Measurements from ENCODE around the gene PCDH9.

Gene PCDH9

GRCh38 chr13:66323745-66324347 is 906.3 kb downstream of the PCDH9 start:
- no peak overlapping the region for H3K4me3 ChIP-seq (replicated peaks; ENCODE audit: low read depth, low read length)
- no peak for DNase-seq (ENCODE audit: extremely low read depth, low read depth)
- TF ChIP-seq CTCF (IDR thresholded peaks at IDR 0.05; ENCODE audit: low read depth, low read length, missing control alignments), result no peak

- no peak overlapping the region for H3K4me3 ChIP-seq (replicated peaks; ENCODE audit: low read depth, low read length)
- TF ChIP-seq CTCF (IDR thresholded peaks at IDR 0.05; ENCODE audit: low read depth, low read length, missing control alignments), result no peak
- no peak for DNase-seq (ENCODE audit: extremely low read depth, low read depth)
Observed at GRCh38 chr13:66322936-66323335, 907.2 kb downstream of the PCDH9 start.

GRCh38 chr13:66322193-66322740 is 907.9 kb downstream of the PCDH9 start:
- no peak for DNase-seq (ENCODE audit: extremely low read depth, low read depth)
- no peak overlapping the region for H3K4me3 ChIP-seq (replicated peaks; ENCODE audit: low read depth, low read length)
- no peak for TF ChIP-seq CTCF (IDR thresholded peaks at IDR 0.05; ENCODE audit: low read depth, low read length, missing control alignments)

GRCh38 chr13:66314911-66315310 is 915.2 kb downstream of the PCDH9 start:
- no peak for DNase-seq (ENCODE audit: extremely low read depth, low read depth)
- TF ChIP-seq CTCF (IDR thresholded peaks at IDR 0.05; ENCODE audit: low read depth, low read length, missing control alignments), result no peak
- no peak overlapping the region for H3K4me3 ChIP-seq (replicated peaks; ENCODE audit: low read depth, low read length)

GRCh38 chr13:66313413-66313812 is 916.7 kb downstream of the PCDH9 start:
- H3K4me3 ChIP-seq (replicated peaks; ENCODE audit: low read depth, low read length), result no peak overlapping the region
- DNase-seq (ENCODE audit: extremely low read depth, low read depth), result no peak
- TF ChIP-seq CTCF (IDR thresholded peaks at IDR 0.05; ENCODE audit: low read depth, low read length, missing control alignments), result no peak

- TF ChIP-seq CTCF (IDR thresholded peaks at IDR 0.05; ENCODE audit: low read depth, low read length, missing control alignments), result no peak
- no peak for DNase-seq (ENCODE audit: extremely low read depth, low read depth)
- H3K4me3 ChIP-seq (replicated peaks; ENCODE audit: low read depth, low read length), result no peak overlapping the region
Observed at GRCh38 chr13:66312312-66313087, 917.6 kb downstream of the PCDH9 start.

Data from HFF-Myc (cell line).